ENCODE results near the gene THPO. TPM values are rescaled to one million over a fixed set of nuclear protein-coding genes. Genes with fewer than 3 reads are reported as not detected.

Gene THPO
- polyA plus RNA-seq, 1 donor (not counting 4 experiments of a cell fraction or from before 2014, with no cell fraction given): not detected

DNA sequence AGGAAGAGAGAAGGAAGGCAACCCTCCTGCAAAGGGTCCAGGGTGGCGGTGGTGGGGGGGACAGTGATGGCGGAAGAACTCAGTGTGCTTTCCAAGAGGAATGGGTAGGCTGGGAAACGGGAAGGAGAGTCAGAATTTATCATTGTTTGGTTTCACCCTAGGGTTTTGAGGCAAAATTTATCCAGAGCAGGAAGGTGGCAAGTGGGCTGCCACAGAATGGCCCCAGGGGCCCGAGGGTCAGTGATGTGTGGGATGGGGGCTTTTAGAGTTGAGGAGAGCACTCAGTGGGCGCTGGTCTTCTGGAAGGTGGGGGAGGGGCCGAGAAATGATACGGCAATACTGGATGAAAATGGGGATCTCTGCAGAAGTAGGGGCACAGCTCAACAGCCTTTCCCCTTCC, 40.0 kb downstream of the THPO start:
- peaks cover 13% of the 10 kb centered on the region for H4K20me1 ChIP-seq (ENCODE audit: control insufficient read depth, extremely low read depth, insufficient read depth, low read length)
- H2AFZ ChIP-seq (ENCODE audit: control insufficient read depth, low read length): no peak overlapping the region
- H3K9ac ChIP-seq (ENCODE audit: control insufficient read depth, extremely low read depth, insufficient read depth, low read length): peak overlapping the region; percentile 66
- H3K4me2 ChIP-seq (ENCODE audit: control insufficient read depth, extremely low read depth, insufficient read depth, low read depth, low read length): peak overlapping the region; percentile 90
- H3K9me3 ChIP-seq (ENCODE audit: control insufficient read depth, low read depth, low read length): no peaks in the 10 kb centered on the region
- H3K27me3 ChIP-seq (ENCODE audit: control insufficient read depth, extremely low read depth, insufficient read depth, low read length): no peaks in the 10 kb centered on the region
- H3K4me3 ChIP-seq (ENCODE audit: control insufficient read depth in 2 of 3, extremely low read depth in 1 of 3, insufficient read depth in 2 of 3, low read depth in 1 of 3, low read length in 3 of 3): peak overlapping the region in 1 of 3 experiments; percentile 4
- peaks cover 26% of the 10 kb centered on the region for H3K79me2 ChIP-seq (ENCODE audit: control insufficient read depth, insufficient read depth, low read length)
- H3K9me1 ChIP-seq (ENCODE audit: control insufficient read depth, extremely low read depth, insufficient read depth, low read length): peaks cover 4% of the 10 kb centered on the region
- DNase-seq (ENCODE audit: low read depth, low spot score): no peak
- no peak for TF ChIP-seq EZH2 (IDR thresholded peaks at IDR 0.05; ENCODE audit: low read length)
- TF ChIP-seq, protein P1, sequence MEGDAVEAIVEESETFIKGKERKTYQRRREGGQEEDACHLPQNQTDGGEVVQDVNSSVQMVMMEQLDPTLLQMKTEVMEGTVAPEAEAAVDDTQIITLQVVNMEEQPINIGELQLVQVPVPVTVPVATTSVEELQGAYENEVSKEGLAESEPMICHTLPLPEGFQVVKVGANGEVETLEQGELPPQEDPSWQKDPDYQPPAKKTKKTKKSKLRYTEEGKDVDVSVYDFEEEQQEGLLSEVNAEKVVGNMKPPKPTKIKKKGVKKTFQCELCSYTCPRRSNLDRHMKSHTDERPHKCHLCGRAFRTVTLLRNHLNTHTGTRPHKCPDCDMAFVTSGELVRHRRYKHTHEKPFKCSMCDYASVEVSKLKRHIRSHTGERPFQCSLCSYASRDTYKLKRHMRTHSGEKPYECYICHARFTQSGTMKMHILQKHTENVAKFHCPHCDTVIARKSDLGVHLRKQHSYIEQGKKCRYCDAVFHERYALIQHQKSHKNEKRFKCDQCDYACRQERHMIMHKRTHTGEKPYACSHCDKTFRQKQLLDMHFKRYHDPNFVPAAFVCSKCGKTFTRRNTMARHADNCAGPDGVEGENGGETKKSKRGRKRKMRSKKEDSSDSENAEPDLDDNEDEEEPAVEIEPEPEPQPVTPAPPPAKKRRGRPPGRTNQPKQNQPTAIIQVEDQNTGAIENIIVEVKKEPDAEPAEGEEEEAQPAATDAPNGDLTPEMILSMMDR (optimal IDR thresholded peaks at IDR 0.05 in 1 of 3, IDR thresholded peaks at IDR 0.05 in 1 of 3, conservative IDR thresholded peaks at IDR 0.05 in 1 of 3; ENCODE audit: extremely low read depth in 1 of 3, insufficient read depth in 2 of 3, low read length in 3 of 3): no peak
- H3K27ac ChIP-seq (ENCODE audit: control insufficient read depth, insufficient read depth, low read length): no peak overlapping the region
- peaks cover 82% of the 10 kb centered on the region for H3K4me1 ChIP-seq (ENCODE audit: control insufficient read depth, extremely low read depth, insufficient read depth, low read length)
- dilution Hi-C loops (cut with MboI; ENCODE audit: extremely low pct_ligation_motif_present, low sequenced_read_pairs): no loop called here
- peaks cover 21 to 35% of the 10 kb centered on the region in 2 experiments for H3K36me3 ChIP-seq (ENCODE audit: control insufficient read depth in 2 of 2, extremely low read depth in 1 of 2, insufficient read depth in 2 of 2, low read length in 2 of 2)
- FAIRE-seq: no peak

DNA sequence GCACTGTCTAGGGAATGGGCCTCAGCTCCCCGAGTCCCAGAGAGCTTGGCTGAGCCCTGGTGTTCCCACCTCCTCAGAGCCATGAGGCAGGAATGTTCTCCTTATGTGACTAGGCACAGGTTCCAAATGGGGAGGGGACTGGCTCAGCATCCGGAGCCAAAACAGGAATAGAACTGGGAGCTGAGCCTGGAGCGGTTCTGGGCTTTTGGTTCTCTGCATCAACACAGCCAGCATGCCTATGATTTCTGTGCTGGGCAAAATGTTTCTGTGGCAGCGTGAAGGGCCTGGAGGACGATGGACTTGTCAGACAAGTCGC, 40.6 kb downstream of the THPO start, which contains the start of gene FAM131A:
FAM131A (plus strand) TSS at position 202 of the 316 bp plus-strand sequence; CDS start at position 233, 31 bp downstream.
- H3K27me3 ChIP-seq (ENCODE audit: control insufficient read depth, extremely low read depth, insufficient read depth, low read length): no peaks in the 10 kb centered on the region
- no peak within 1 kb of the TSS for H2AFZ ChIP-seq (ENCODE audit: control insufficient read depth, low read length)
- peak within 1 kb of the TSS; percentile 52 to 78 (median 72) for H3K4me3 ChIP-seq (ENCODE audit: control insufficient read depth in 2 of 3, extremely low read depth in 1 of 3, insufficient read depth in 2 of 3, low read depth in 1 of 3, low read length in 3 of 3)
- H3K27ac ChIP-seq (ENCODE audit: control insufficient read depth, insufficient read depth, low read length): peak within 1 kb of the TSS; percentile 85
- dilution Hi-C loops (cut with MboI; ENCODE audit: extremely low pct_ligation_motif_present, low sequenced_read_pairs): no loop called here
- DNase-seq (ENCODE audit: low read depth, low spot score) (no peak), FAIRE-seq (no peak)
- TF ChIP-seq, protein P1 (optimal IDR thresholded peaks at IDR 0.05 in 1 of 3, IDR thresholded peaks at IDR 0.05 in 1 of 3, conservative IDR thresholded peaks at IDR 0.05 in 1 of 3; ENCODE audit: extremely low read depth in 1 of 3, insufficient read depth in 2 of 3, low read length in 3 of 3): no peak
- no peak for TF ChIP-seq EZH2 (IDR thresholded peaks at IDR 0.05; ENCODE audit: low read length)
- H3K9ac ChIP-seq (ENCODE audit: control insufficient read depth, extremely low read depth, insufficient read depth, low read length): peak within 1 kb of the TSS; percentile 88
- H3K4me1 ChIP-seq (ENCODE audit: control insufficient read depth, extremely low read depth, insufficient read depth, low read length): peaks cover 88% of the 10 kb centered on the region
- H3K79me2 ChIP-seq (ENCODE audit: control insufficient read depth, insufficient read depth, low read length): peaks cover 28% of the 10 kb centered on the region
- H3K4me2 ChIP-seq (ENCODE audit: control insufficient read depth, extremely low read depth, insufficient read depth, low read depth, low read length): peak within 1 kb of the TSS; percentile 90
- H3K9me3 ChIP-seq (ENCODE audit: control insufficient read depth, low read depth, low read length): no peaks in the 10 kb centered on the region
- peaks cover 19 to 35% of the 10 kb centered on the region in 2 experiments for H3K36me3 ChIP-seq (ENCODE audit: control insufficient read depth in 2 of 2, extremely low read depth in 1 of 2, insufficient read depth in 2 of 2, low read length in 2 of 2)
- H4K20me1 ChIP-seq (ENCODE audit: control insufficient read depth, extremely low read depth, insufficient read depth, low read length): peaks cover 13% of the 10 kb centered on the region
- peaks cover 4% of the 10 kb centered on the region for H3K9me1 ChIP-seq (ENCODE audit: control insufficient read depth, extremely low read depth, insufficient read depth, low read length)
